Duodenal mucosa (tissue), 2 donors: ENCODE measurements around the gene LTB4R.
A peak's percentile ranks its signal among the peaks of the same experiment; 100 is the strongest.

ENCODE experiments used
- H3K27ac ChIP-seq: one replicate; pipeline ENCODE4 v1.7.0; 2013; ENCODE audit warnings: low read depth, low read length
- H3K27me3 ChIP-seq, 2 donors: one replicate each; pipeline ENCODE4 v1.7.0; 2013; ENCODE audit warnings: low read length in 2 of 2, control low read depth in 1 of 2; ENCODE audit not compliant: insufficient read depth in 2 of 2, control insufficient read depth in 1 of 2
- H3K36me3 ChIP-seq, 2 donors: one replicate each; pipeline ENCODE4 v1.7.0; 2013; ENCODE audit warnings: low read length in 2 of 2, control low read depth in 1 of 2; ENCODE audit not compliant: insufficient read depth in 2 of 2, control insufficient read depth in 1 of 2
- H3K4me1 ChIP-seq, 2 donors: one replicate each; pipeline ENCODE4 v1.7.0; 2013; ENCODE audit warnings: low read length in 2 of 2, control low read depth in 1 of 2; ENCODE audit not compliant: insufficient read depth in 2 of 2, control insufficient read depth in 1 of 2
- H3K4me3 ChIP-seq, 2 donors: one replicate each; pipeline ENCODE4 v1.7.0; 2013; ENCODE audit warnings: low read length in 2 of 2, low read depth in 1 of 2
- H3K9ac ChIP-seq, 2 donors: one replicate each; pipeline ENCODE4 v1.7.0; 2013; ENCODE audit warnings: low read length in 2 of 2, low read depth in 1 of 2
- H3K9me3 ChIP-seq, 2 donors: one replicate each; pipeline ENCODE4 v1.7.0; 2013; ENCODE audit warnings: low read length in 2 of 2, control low read depth in 1 of 2; ENCODE audit not compliant: control insufficient read depth in 1 of 2

LTB4R gene

DNA sequence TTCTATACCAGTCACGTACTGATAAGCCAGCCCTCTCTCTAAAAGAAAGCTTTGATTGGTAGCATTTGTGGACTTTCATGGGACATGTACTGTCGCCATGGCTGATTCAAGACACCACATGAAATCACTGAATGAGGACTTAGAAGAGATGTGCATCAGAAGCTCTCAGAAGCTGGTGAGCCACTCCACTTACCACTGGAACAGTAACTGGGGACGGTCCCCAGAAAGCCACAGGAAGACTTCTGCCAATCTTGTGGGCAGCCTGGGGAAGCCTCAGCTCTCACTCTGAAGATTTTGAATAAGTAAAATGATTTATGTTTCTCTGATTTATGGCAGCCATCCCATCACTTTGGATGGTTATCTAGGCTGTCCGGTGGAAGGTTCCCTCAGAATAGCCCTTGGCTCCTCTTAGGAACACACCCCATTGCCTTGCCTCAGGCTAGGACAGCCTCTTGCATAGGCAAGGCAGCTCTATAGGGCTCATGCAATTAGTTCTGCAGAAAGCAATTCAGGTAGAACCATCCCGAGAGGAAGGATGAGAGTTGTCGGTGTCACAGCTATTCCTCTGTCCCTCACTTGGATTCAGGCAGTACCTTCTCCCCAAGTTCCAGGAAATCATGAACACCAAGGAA lies 21.5 kb upstream of the LTB4R start:
- Histone ChIP-seq H3K9me3 (no peaks in the 10 kb centered on the region), H3K36me3 (peaks cover 27 to 35% of the 10 kb centered on the region in 2 donors), H3K9ac (no peak overlapping the region), H3K27ac (no peak overlapping the region), H3K4me1 (no peaks in the 10 kb centered on the region), H3K27me3 (no peaks in the 10 kb centered on the region), H3K4me3 (no peak overlapping the region)

DNA sequence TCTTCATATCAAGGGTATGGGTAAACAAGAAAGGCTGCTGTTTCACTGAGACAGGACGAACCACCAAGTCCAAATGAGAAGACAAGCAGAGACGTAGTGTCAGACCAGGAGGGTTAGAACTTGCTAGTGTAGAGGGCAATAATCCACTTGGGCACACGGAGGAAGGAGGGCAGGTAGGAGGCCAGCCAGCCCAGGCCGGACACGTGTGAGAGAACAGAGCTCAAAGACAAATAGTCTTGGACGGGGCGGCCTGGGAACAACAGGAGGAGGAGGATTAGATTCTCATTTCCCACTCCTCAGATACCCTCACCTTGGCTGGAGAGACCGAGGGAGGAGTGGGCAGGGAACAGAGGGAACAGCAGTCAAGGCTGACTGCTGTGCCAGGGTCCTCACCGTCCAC lies 20.6 kb upstream of the LTB4R start:
- Histone ChIP-seq H3K4me1 (no peaks in the 10 kb centered on the region), H3K9me3 (no peaks in the 10 kb centered on the region), H3K36me3 (peaks cover 31 to 43% of the 10 kb centered on the region in 2 donors), H3K4me3 (no peak overlapping the region), H3K27ac (no peak overlapping the region), H3K27me3 (no peaks in the 10 kb centered on the region), H3K9ac (no peak overlapping the region)

DNA sequence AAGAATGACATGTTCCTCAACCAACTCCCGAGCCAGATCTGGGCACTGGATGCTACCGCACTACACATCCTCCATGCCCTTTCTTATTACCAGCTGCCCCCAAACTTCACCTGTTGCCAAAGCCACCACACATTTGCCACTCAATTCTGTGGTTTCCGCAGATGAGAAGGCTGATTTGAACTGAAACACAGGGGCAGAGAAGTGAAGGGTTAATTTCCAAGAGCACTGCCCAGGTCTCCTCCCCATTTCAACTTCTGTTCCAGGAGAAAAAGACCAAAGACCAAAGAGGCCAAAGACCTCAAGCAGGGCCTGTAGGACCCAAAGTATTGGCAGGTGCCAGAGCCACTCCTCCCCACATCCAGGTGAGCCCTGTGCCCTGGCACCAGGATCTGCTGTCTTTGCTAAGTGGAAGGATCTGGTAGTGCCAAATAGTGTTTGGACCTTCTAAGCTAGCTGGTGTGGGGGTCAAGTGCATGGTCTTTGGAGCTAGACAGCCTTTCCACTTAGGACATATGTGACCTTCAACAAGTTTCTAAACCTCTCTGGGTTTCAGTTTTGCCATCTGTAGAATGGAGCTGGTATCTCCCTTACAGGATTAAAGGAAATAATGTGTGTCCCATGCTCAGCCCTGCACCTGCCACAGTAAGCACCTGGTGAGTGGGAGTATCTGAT lies 19.7 kb upstream of the LTB4R start:
- Histone ChIP-seq H3K27me3 (no peaks in the 10 kb centered on the region), H3K36me3 (peaks cover 38 to 51% of the 10 kb centered on the region in 2 donors), H3K9me3 (no peaks in the 10 kb centered on the region), H3K4me3 (no peak overlapping the region), H3K27ac (no peak overlapping the region), H3K4me1 (peaks cover under 1 to 2% of the 10 kb centered on the region in 2 donors), H3K9ac (no peak overlapping the region)

DNA sequence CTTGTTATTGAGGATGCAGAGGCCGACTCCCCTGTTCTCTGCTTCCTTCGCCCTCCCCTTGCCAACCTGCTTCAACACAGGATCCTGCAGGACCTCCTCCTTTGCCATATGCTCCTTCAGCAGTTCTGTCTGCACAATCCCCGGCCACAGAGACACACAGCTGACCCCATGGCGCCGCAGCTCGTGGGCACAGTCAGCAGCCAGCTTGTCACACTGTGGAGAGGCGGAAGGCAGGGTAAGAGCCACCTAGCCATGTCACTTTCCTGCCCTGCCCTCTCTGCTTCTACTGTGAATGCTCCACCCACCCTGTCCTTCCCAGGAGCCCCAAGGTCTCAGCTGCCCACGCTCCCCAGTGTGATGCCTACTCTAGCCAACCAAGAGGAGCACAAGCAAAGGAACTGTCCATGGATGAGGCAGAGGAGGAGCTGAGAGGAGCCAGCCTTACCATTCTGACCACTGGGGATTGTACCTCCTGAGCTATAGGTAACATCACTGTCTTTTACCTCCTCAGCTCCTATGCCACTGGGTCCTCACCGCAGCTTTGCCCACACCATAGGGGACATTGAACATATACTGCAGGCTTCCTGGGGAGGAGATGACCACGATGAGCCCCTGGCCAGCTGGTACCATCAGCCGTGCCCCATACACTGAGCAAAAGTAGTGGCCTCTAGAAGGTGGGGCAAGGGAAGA lies 19.0 kb upstream of the LTB4R start:
- H3K4me1 ChIP-seq, result peaks cover 7 to 9% of the 10 kb centered on the region in 2 donors
- no peaks in the 10 kb centered on the region for H3K9me3 ChIP-seq
- no peak overlapping the region for H3K4me3 ChIP-seq
- H3K27ac ChIP-seq, result no peak overlapping the region
- no peaks in the 10 kb centered on the region for H3K27me3 ChIP-seq
- H3K36me3 ChIP-seq, result peaks cover 40 to 54% of the 10 kb centered on the region in 2 donors
- H3K9ac ChIP-seq, result no peak overlapping the region

DNA sequence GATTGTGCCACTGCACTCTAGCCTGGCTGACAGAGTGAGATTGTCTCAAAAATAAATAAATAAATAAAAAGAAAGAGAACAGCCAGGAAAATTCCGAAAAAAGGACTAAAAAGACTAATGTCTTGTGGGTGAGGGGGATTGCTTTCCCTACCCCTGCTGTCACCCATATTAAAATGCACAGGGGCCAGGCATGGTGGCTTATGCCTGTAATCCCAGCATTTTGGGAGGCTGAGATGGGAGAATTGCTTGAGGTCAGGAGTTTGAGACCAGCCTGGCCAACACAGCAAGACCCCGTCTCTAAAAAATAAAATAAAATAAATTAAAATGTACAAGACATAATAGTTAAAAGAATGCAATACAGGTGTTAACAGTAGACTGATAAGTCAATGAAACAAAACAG lies 17.8 kb upstream of the LTB4R start:
- Histone ChIP-seq H3K9me3 (no peaks in the 10 kb centered on the region), H3K27ac (no peak overlapping the region), H3K36me3 (peaks cover 40 to 54% of the 10 kb centered on the region in 2 donors), H3K4me3 (no peak overlapping the region), H3K9ac (no peak overlapping the region), H3K27me3 (no peaks in the 10 kb centered on the region), H3K4me1 (peaks cover 16 to 17% of the 10 kb centered on the region in 2 donors)

DNA sequence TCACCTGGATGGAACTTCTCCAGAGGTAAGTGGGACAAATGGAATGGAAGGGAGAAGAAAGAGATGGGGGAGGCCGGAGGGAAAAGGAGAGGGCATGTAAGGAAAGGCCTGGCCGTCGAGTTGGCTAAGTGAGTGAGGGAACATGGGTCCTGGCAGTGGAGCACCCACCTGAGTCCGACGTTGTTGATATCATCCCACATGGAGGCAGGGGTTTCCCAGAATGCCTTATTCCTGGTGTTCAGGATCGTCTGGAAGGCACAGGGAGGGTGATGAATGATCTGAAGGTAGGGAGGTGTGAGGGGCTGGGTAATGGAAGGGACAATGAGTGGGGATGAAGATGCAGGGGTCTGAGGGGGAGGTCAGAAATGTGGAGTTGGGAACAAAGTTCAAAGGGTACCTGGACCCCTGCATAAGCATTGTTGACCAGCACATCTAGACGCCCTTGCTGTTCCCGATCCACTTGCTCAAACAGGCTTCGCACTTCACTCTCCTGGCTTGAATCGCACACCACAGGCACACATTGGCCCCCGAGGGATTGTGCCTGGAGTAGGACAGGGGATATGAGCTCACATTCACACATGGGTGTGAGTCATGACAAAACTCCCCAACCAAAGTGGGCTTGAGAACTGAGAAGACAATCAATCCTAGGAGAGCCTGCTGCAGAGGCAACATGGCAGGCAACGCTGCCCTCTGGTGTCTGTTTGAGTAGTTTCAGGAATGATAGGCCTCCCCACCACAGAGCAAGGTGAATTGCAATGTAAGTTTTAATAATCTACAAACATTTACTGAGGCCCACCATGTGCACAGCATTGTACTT lies 14.8 kb upstream of the LTB4R start:
- no peaks in the 10 kb centered on the region for H3K9me3 ChIP-seq
- no peaks in the 10 kb centered on the region for H3K27me3 ChIP-seq
- H3K9ac ChIP-seq, result peak overlapping the region; percentile 8 to 22
- H3K27ac ChIP-seq, result no peak overlapping the region
- peaks cover 38 to 42% of the 10 kb centered on the region in 2 donors for H3K4me1 ChIP-seq
- peaks cover 23 to 36% of the 10 kb centered on the region in 2 donors for H3K36me3 ChIP-seq
- H3K4me3 ChIP-seq, result peak overlapping the region in 1 of 2 donors; percentile 24

DNA sequence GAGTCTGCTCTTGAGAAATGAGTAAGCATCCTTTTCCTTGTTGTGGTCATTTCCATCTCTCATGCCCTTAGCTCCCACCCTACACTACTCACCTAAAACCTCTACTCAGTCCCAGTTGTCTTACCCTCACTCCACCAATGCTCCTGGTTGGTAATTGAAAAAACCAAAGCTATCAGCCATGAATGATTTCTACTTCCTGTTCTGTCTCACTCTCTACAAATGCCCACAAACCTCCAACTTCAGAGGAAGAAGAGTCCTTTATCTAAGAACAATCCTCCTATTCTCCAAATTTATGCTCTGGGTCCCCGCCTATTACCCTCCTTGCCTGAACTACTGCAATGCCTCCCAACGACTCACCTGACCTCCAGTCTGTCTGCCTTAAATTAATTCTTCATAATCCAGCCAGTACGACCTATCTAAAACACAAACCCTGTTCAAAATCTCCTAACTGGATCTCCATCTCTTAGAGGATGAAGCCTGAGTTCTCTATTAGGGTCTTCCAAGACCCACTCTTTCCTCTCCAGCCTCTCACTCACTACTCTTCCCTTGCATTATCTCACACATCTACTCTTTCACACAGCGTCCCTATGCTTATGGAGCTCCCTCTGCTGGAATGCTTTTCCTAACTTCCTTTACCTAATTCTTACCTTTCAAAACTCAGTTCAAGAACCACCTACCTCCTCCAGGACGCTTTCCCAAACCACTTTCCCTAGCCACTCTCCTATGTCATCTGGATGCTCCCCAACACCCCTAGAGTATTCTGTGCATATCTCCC lies 13.9 kb upstream of the LTB4R start:
- H3K4me3 ChIP-seq, result peak overlapping the region in 1 of 2 donors; percentile 24
- H3K9ac ChIP-seq, result peak overlapping the region; percentile 8 to 22
- no peak overlapping the region for H3K27ac ChIP-seq

DNA sequence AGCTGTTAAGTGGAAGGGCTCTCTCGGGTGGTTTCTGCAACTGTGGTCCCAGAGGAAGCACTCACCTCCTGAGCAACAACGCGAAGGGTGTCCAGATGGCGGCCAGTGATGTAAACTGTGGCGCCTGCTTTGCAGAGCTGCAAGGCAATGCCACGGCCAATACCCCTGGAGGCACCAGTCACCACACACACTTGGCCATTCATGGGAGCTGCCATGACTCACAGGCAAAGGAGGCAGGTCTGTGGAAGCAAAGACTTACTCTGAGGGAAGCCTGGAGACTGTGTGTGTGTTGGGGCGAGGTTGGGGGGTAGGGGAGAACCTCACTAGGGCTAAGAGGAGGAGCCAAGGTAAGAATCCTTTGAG lies 12.4 kb upstream of the LTB4R start:
- Histone ChIP-seq H3K27ac (peak overlapping the region; percentile 90), H3K4me1 (peaks cover 54 to 58% of the 10 kb centered on the region in 2 donors), H3K36me3 (peaks cover 32 to 45% of the 10 kb centered on the region in 2 donors), H3K9me3 (no peaks in the 10 kb centered on the region), H3K9ac (peak overlapping the region; percentile 97 to 99), H3K27me3 (no peaks in the 10 kb centered on the region), H3K4me3 (peak overlapping the region; percentile 85 to 93)

More for the DNA sequence above, 13.9 kb upstream of the LTB4R start:
- H3K9me3 ChIP-seq, result no peaks in the 10 kb centered on the region
- peaks cover 45 to 49% of the 10 kb centered on the region in 2 donors for H3K4me1 ChIP-seq
- peaks cover 27 to 36% of the 10 kb centered on the region in 2 donors for H3K36me3 ChIP-seq
- H3K27me3 ChIP-seq, result no peaks in the 10 kb centered on the region
